ENCODE results near the gene DNAJA2.

The DNAJA2 gene

DNA sequence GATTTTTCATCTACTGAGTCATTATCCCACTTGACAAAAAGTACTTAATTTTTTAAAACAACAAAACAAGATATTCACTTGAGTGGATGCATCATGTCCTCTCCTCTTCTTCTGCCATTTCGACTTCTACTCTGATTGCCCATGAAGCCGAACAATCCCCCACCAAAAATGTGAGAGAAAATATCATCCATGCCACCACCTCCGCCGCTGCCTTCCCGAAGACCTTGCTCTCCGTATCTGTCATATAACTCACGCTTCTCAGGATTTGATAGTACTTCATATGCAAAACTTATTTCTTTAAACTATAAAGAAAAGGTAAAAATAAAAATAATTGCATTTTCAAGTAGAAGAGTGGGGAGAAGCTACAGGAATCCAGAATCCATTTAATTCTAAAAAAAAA is 2.2 kb downstream of the DNAJA2 start:
- peak overlapping the region; percentile 73; the same call in 1 of the 2 replicates for H3K4me3 ChIP-seq (ENCODE audit: low read depth, low read length)
- DNase-seq (ENCODE audit: low read depth): no peak
- TF ChIP-seq, protein P1, sequence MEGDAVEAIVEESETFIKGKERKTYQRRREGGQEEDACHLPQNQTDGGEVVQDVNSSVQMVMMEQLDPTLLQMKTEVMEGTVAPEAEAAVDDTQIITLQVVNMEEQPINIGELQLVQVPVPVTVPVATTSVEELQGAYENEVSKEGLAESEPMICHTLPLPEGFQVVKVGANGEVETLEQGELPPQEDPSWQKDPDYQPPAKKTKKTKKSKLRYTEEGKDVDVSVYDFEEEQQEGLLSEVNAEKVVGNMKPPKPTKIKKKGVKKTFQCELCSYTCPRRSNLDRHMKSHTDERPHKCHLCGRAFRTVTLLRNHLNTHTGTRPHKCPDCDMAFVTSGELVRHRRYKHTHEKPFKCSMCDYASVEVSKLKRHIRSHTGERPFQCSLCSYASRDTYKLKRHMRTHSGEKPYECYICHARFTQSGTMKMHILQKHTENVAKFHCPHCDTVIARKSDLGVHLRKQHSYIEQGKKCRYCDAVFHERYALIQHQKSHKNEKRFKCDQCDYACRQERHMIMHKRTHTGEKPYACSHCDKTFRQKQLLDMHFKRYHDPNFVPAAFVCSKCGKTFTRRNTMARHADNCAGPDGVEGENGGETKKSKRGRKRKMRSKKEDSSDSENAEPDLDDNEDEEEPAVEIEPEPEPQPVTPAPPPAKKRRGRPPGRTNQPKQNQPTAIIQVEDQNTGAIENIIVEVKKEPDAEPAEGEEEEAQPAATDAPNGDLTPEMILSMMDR (IDR thresholded peaks at IDR 0.05; ENCODE audit: insufficient read depth, low read depth, low read length, missing control alignments): no peak

DNA sequence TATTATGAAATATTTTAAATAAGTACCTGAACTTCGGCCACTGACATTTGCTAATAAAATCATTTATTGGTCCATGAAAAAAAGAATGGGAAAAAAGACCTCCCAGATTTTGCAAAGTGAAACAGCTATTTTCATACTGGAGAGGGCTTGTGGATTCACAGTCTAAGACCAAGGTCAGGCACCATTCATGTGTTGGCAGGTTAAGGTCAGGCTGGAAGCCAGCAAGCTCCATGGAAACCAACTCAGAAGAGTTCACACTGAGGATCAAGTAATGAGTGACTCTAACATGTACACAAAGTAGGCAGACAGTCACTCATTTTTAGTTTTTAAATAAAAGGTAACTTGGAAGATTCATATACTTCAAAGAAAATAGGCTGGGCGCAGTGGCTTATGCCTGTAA is 3.4 kb downstream of the DNAJA2 start:
- TF ChIP-seq, protein P1 (IDR thresholded peaks at IDR 0.05; ENCODE audit: insufficient read depth, low read depth, low read length, missing control alignments): no peak
- H3K4me3 ChIP-seq (ENCODE audit: low read depth, low read length): no peak overlapping the region
- no peak for DNase-seq (ENCODE audit: low read depth)

DNA sequence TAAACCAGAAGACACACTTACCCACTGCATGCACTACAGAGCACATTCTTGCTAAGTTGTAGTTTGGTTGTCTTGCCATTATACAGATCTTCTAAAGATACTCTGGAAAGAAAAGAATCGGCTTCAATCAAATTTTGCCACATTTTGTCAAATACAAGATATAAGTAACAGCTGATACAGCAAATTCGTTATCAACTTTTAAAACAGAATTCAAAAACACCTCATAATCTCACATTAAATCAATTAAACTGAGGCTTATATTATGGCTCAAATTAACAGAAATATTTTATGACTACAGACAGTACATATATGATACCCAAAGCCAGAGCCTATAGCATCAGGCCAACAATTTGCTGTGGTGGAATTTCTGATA is 5.4 kb downstream of the DNAJA2 start:
- TF ChIP-seq, protein P1 (IDR thresholded peaks at IDR 0.05; ENCODE audit: insufficient read depth, low read depth, low read length, missing control alignments): no peak
- no peak overlapping the region for H3K4me3 ChIP-seq (ENCODE audit: low read depth, low read length)
- DNase-seq (ENCODE audit: low read depth): no peak

DNA sequence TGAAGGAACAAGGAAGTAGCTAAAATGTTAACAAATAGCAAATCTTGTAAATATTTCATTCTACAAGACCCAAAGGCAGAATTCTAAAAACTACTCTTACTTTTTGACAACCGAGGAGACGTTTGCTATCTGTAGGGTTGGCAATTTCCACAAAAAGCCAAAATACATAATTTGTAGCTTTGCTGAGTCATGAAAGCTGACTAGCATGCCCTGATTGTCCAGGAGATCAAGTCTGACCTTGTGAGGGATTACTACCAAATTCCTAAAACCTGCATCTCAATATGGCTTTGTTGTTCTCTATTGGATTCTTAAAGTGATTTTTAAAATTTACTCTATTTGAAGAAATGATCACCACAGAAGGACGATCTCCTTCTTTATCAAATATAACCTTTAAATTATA is 10.8 kb downstream of the DNAJA2 start:
- no peak overlapping the region for H3K4me3 ChIP-seq (ENCODE audit: low read depth, low read length)
- TF ChIP-seq, protein P1 (IDR thresholded peaks at IDR 0.05; ENCODE audit: insufficient read depth, low read depth, low read length, missing control alignments): no peak

DNA sequence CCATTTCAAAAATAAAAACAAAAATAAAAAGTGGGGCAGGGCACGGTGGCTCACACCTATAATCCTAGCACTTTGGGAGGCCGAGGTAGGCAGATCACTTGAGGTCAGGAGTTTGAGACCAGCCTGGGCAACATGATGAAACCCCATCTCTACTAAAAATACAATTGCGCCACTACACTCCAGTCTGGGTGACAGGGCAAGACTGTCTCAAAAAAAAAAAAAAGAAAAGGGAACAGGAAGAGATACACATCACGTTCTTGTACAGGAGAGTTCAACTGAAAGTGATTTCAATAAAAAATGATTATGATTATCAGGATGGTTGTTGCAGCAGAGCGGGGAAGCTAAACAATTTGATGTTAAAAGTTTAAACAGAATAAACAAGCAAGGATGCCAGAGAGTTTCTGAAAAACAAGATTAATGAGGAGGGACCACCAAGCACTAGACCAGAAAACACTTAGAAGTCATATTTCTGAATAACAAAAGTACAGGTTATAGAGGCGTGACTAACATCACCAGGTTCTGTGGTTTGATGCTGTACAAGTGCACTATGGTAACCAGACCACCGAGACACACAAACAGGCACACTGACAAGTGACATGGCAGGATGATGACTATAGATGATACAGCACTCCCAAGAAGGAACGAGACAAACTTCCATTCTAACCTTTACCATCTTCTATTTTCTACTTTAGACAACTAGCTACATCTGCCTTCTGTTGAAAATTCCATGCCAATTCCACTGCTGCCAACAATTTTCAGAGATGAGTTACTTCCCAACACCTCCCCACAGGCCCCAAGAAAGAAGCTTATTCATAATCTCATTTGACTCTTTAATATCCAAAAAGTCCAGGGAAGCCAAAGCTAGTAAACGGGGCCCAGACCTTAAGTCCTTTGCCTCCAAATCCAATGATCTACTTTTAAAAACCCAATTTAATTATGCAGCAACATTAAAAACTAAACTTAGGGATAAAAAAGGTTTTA is 11.8 kb downstream of the DNAJA2 start:
- no peak overlapping the region for H3K4me3 ChIP-seq (ENCODE audit: low read depth, low read length)
- TF ChIP-seq, protein P1 (IDR thresholded peaks at IDR 0.05; ENCODE audit: insufficient read depth, low read depth, low read length, missing control alignments): no peak
- peak; percentile 32 for DNase-seq (ENCODE audit: low read depth)

More for the DNA sequence above, 10.8 kb downstream of the DNAJA2 start:
- DNase-seq (ENCODE audit: low read depth): no peak

DNA sequence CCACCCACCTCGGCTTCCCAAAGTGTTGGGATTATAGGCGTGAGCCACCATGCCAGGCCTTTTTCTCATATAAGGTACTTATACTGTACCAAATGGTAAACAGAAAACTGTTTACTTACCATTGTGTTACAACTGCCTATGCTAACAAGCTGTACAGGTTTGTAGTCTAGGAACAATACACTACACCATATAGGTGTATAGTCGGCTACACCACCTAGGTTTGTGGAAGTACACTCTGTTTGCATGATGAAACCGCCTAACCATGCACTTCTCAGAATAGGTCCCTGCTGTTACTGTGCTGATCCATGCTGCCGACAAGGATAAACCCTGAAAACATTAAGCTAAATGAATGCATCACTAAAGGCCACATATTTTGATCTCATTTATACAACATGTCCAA is 18.9 kb downstream of the DNAJA2 start:
- no peak overlapping the region for H3K4me3 ChIP-seq (ENCODE audit: low read depth, low read length)
- TF ChIP-seq, protein P1 (IDR thresholded peaks at IDR 0.05; ENCODE audit: insufficient read depth, low read depth, low read length, missing control alignments): no peak
- no peak for DNase-seq (ENCODE audit: low read depth)

Data from GM12865 (cell line).